Suppressor macrophage treated with lipopolysaccharide for 4 hours (primary cell): ENCODE measurements around the gene CEP295NL.

Source experiments
- DNase-seq: peaks from one replicate; pipeline ENCODE4 v3.0.0-alpha.2; 2020

CEP295NL gene

DNA sequence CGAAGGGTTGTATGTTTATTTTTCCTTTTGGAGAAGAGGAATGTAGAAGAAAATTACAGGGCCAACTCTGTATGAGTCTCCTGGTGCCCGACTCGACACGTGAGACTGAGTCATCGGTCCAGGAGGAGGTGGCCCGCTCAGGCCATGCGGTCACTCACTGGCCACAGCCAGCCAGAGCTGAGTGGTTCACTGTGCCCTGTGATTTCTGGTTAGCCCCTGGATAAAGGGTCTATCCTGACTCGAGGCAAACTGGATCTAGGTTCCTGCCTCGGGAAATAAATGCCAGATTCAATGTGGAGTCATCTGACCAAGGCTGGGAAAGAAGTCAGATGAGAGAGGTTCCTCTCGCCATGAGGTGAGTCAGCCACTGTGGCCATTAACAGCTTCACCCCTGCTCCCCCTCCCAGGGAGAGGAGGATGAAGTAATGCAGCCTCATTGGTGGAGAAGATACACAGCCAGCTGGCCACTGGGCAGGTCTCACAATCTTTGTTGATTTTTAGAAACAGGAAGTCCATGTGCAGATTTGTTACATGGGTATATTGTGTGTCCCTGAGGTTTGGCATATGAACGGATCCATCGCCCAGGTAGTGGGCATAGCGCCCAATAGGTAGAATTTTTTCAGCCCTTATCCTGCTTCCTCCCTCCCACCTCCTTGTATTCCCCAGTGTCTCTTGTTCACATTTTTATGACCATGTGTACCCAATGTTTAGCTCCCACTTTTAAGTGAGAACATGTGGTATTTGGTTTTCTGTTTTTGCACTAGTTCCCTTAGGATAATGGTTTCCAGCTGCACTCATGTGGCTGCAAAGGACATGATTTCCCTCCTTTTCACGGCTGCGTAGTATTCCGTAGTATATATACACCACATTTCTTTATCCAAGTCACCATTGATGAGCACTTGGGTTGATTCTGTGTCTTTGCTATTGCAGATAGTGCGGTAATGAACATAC lies 40.7 kb downstream of the CEP295NL start:
- DNase-seq = peak; percentile 96

DNA sequence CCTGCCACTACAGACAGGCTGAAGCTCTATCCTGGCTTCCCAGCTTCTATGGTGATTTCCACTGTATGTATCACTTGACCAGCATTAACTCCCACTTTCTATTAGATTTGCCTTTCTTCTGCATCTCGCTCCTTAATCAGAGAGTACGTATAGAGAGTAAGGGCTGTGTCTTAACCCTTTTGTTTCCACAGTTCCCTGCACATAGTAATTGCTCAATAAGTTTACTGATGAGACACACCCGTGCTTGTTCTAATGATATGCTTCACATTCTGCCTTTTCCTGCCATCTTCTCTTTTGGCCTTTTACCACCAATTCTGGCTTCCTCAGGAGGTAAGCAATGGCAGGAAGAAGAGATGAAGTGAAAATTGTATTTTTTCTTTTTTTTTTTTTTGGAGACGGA lies 41.8 kb downstream of the CEP295NL start:
- DNase-seq = no peak

DNA sequence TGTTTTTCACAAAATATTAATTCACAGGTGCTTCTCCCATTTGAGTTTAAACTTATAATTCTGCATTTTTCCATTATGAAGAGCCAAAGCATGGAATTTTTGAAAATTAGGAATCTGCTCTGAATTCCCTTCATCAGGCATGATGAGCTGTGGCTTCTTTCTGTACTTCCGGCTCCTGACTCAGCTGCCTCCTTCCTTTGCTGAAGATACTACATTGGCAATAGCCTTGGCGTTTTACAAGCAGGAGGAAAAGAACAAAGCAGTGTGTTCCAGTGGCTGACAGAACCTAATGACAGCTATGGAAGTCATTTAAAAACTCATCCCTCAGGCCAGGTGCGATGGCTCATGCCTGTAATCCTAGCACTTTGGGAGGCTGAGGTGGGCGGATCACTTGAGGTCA lies 44.0 kb downstream of the CEP295NL start:
- no peak for DNase-seq

GRCh38 chr17:78857266-78857665 lies 45.7 kb downstream of the CEP295NL start:
- no peak for DNase-seq

GRCh38 chr17:78855561-78856165 lies 47.3 kb downstream of the CEP295NL start:
- DNase-seq = no peak

DNA sequence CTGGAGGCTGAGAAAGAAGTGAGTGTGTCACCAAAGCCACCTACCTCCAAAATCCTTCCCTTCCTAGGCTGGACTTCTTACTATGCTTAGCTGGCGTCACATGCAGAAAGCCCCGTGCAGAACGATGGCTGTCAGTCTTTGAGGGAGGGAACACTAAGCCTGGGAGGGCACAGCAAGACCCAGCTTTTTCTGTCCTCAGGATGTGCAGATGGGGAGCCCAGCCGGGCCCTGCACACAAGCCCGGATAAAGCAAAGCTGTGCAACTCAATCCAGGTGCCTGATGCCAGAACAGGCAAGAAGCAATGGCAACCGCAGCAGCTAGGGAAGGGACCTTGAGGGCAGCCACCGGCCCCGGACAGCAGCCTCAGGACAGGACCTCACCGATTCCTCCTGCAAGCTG lies 48.5 kb downstream of the CEP295NL start:
- DNase-seq = no peak

DNA sequence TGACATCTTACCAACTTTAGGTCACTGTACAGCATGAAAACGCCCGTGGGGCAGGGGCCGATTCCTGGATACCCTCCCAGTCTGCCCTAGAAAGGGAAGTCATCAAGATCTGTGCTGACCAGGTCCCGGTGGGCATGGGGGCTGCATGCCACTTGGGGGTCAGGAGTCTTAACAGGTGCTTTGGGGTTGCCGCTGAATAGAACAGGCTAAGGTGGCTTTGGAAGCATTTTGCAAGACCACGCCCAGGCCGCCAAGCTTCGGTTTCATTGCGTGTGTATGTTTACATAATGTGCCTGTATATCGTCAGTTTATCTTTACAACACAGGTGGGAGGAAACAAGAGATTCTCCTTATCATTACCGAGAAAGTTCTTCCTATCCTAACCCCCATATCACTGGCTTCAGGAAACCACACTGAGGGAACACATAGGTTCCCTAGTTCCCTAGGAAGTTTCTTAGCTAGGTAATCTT lies 49.0 kb downstream of the CEP295NL start:
- DNase-seq = no peak

DNA sequence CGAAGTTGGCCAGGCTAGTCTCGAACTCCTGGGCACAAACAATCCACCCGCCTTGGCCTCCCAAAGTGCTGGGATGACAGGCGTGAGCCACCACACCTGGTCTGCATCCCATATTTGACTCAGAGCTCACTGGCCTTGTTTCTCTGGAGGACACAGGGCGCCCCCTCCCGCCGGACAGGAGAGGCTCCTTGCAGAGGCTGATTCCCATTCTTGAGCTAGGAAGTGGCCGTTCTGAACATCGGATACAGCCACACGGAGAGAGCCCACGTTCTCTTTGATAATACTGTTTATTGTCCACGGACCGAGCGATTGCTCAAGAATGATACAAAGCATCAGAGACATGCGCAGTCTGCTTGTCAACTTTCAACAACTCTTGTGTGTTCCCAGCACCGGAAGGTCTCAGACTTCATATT lies 50.3 kb downstream of the CEP295NL start:
- no peak for DNase-seq

GRCh38 chr17:78849026-78849425 lies 54.0 kb downstream of the CEP295NL start:
- DNase-seq = no peak

DNA sequence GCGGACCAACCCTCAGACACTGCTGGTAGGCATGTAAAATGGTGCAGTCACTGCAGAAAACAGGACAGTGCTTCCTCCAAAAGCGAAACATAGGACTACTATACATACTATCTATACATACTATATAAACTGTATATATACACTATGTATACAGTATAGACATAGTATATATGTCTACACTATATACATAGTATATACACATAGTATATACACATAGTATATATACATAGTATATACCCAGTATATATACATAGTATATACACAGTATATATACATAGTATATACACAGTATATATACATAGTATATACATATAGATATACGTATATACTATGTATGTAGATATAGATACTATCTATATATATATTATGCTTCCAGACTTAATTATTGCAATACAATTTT lies 55.9 kb downstream of the CEP295NL start:
- no peak for DNase-seq

GRCh38 chr17:78844301-78845005 lies 58.5 kb downstream of the CEP295NL start:
- DNase-seq = peak; percentile 29

GRCh38 chr17:78842881-78843565 lies 60.0 kb downstream of the CEP295NL start:
- peak; percentile 52 for DNase-seq

- peak; percentile 100 for DNase-seq
Measured at GRCh38 chr17:78840780-78841611, 62.0 kb downstream of the CEP295NL start, which contains the start of gene USP36. Gene USP36, minus strand, starts transcription at chr17:78840814. Its CDS starts 4,451 bp downstream, at chr17:78836363.
